ENCODE measurements around the gene WDR5B. TPM values are rescaled to one million over a fixed set of nuclear protein-coding genes. Genes with fewer than 3 reads are reported as not detected.

The WDR5B gene
- polyA plus RNA-seq, 1 experiment = 2.8 TPM

DNA sequence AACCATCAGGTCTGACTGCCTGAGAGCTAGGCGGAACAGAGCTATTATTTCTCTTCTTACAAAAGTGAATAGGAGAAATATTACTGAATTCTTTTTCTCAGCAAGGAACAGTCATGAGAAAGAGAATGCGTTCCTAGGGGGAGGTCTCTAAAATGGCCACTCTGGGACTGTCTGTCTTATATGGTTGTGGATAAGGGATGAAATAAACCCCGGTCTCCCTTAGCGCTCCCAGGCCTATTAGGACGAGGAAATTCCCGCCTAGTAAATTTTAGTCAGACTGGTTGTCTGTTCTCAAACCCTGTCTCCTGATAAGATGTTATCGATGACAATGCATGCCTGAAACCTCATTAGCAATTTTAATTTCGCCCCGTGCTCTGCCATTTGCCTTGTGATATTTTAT is 20.1 kb upstream of the WDR5B start:
- TF ChIP-seq, protein P1, sequence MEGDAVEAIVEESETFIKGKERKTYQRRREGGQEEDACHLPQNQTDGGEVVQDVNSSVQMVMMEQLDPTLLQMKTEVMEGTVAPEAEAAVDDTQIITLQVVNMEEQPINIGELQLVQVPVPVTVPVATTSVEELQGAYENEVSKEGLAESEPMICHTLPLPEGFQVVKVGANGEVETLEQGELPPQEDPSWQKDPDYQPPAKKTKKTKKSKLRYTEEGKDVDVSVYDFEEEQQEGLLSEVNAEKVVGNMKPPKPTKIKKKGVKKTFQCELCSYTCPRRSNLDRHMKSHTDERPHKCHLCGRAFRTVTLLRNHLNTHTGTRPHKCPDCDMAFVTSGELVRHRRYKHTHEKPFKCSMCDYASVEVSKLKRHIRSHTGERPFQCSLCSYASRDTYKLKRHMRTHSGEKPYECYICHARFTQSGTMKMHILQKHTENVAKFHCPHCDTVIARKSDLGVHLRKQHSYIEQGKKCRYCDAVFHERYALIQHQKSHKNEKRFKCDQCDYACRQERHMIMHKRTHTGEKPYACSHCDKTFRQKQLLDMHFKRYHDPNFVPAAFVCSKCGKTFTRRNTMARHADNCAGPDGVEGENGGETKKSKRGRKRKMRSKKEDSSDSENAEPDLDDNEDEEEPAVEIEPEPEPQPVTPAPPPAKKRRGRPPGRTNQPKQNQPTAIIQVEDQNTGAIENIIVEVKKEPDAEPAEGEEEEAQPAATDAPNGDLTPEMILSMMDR (IDR thresholded peaks at IDR 0.05; ENCODE audit: insufficient read depth, low read depth, low read length) = no peak
- no peak for DNase-seq (ENCODE audit: low read depth)
- Histone ChIP-seq H3K4me3 (ENCODE audit: low read depth, low read length) (no peak overlapping the region), H3K36me3 (ENCODE audit: control insufficient read depth, insufficient read depth, low read length) (peaks cover 9% of the 10 kb centered on the region), H3K27me3 (ENCODE audit: control insufficient read depth, insufficient read depth, low read length) (no peaks in the 10 kb centered on the region)
- ChIA-PET CTCF (no interaction called here), POLR2A (no interaction called here)

DNA sequence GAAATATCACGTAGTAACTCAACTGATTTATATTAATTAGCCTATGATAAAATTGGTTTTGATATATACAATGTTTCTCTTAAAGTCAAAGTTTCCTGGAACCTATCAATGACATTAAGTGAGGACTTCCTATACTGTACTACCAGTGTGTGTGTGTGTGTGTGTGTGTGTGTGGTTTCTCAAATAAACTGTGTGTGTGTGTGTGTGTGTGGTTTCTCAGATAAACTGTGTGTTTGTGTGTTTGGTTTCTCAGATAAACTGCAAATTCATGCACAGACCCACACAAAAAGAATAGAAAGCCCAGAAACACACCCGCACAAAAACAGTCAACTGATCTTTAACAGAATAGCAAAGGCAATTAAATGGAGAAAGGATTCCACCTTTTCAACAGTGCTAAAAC is 14.5 kb upstream of the WDR5B start:
- H3K36me3 ChIP-seq (ENCODE audit: control insufficient read depth, insufficient read depth, low read length) = peaks cover 8% of the 10 kb centered on the region
- CTCF ChIA-PET = no interaction called here
- POLR2A ChIA-PET = no interaction called here
- H3K4me3 ChIP-seq (ENCODE audit: low read depth, low read length) = no peak overlapping the region
- DNase-seq (ENCODE audit: low read depth) = no peak
- no peaks in the 10 kb centered on the region for H3K27me3 ChIP-seq (ENCODE audit: control insufficient read depth, insufficient read depth, low read length)
- TF ChIP-seq, protein P1 (IDR thresholded peaks at IDR 0.05; ENCODE audit: insufficient read depth, low read depth, low read length) = no peak

GRCh38 chr3:122427857-122428471 is 12.1 kb upstream of the WDR5B start:
- POLR2A ChIA-PET = no interaction called here
- CTCF ChIA-PET = no interaction called here
- DNase-seq (ENCODE audit: low read depth) = no peak
- Histone ChIP-seq H3K27me3 (ENCODE audit: control insufficient read depth, insufficient read depth, low read length) (no peaks in the 10 kb centered on the region), H3K4me3 (ENCODE audit: low read depth, low read length) (no peak overlapping the region), H3K36me3 (ENCODE audit: control insufficient read depth, insufficient read depth, low read length) (peaks cover 8% of the 10 kb centered on the region)
- TF ChIP-seq, protein P1 (IDR thresholded peaks at IDR 0.05; ENCODE audit: insufficient read depth, low read depth, low read length) = no peak

DNA sequence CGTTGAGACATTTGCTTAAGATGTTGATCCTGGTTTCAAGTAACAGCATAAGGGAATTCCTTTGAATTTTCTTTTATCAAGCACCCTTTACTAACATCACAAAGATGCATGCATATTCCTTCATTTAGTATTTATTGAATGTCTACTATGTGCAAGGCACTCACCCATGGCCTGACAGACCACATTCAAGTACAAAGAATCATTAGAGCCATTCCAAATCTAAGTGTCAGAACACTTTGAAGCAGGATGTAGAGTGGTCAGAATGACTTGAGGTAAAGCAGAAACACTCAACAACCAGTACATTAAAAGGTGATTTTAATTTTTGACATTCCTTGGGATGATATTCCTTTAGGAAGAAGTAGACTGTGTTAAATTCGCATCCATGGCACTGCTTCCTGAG is 6.0 kb upstream of the WDR5B start:
- no peaks in the 10 kb centered on the region for H3K27me3 ChIP-seq (ENCODE audit: control insufficient read depth, insufficient read depth, low read length)
- H3K36me3 ChIP-seq (ENCODE audit: control insufficient read depth, insufficient read depth, low read length) = peaks cover 6% of the 10 kb centered on the region
- CTCF ChIA-PET = no interaction called here
- TF ChIP-seq, protein P1 (IDR thresholded peaks at IDR 0.05; ENCODE audit: insufficient read depth, low read depth, low read length) = no peak
- H3K4me3 ChIP-seq (ENCODE audit: low read depth, low read length) = no peak overlapping the region
- POLR2A ChIA-PET = no interaction called here
- no peak for DNase-seq (ENCODE audit: low read depth)

GRCh38 chr3:122421101-122421500 is 5.2 kb upstream of the WDR5B start:
- TF ChIP-seq, protein P1 (IDR thresholded peaks at IDR 0.05; ENCODE audit: insufficient read depth, low read depth, low read length) = no peak
- DNase-seq (ENCODE audit: low read depth) = no peak
- ChIA-PET CTCF (interaction anchor here (0.6 kb wide), 1 partner anchor 268 kb away, joined by 3 read pairs; no protein-coding TSS in a partner anchor), POLR2A (no interaction called here)
- H3K27me3 ChIP-seq (ENCODE audit: control insufficient read depth, insufficient read depth, low read length) = no peaks in the 10 kb centered on the region
- no peak overlapping the region for H3K4me3 ChIP-seq (ENCODE audit: low read depth, low read length)
- peaks cover 1% of the 10 kb centered on the region for H3K36me3 ChIP-seq (ENCODE audit: control insufficient read depth, insufficient read depth, low read length)

Data from BJ (cell line).